Measurements from ENCODE around the gene FOXK1. TPM values are rescaled to one million over a fixed set of nuclear protein-coding genes. Genes with fewer than 3 reads are reported as not detected.
A peak's percentile ranks its signal among the peaks of the same experiment; 100 is the strongest.
"Not testable (repeated sequence)": the region's sequence is repeated elsewhere in the genome, so short reads cannot be mapped to it uniquely, and the experiment has no call there.

Gene FOXK1
- total RNA-seq, 2 donors from 2014 or later = 34.3 to 62.4 TPM

GRCh38 chr7:4790078-4790465, 108.0 kb downstream of the FOXK1 start:
- no peaks in the 10 kb centered on the region for H3K4me1 ChIP-seq (ENCODE audit: control insufficient read depth in 1 of 2, low read depth in 2 of 2)
- no peaks in the 10 kb centered on the region for H3K9me3 ChIP-seq
- no peak overlapping the region for H3K4me3 ChIP-seq
- no peak for TF ChIP-seq CTCF (IDR thresholded peaks at IDR 0.05)
- no peak for DNase-seq (ENCODE audit: low spot score)
- ATAC-seq (ENCODE audit: insufficient number of reproducible peaks, low FRiP score, low read depth) = no peak
- H3K36me3 ChIP-seq = peaks cover 59% of the 10 kb centered on the region
- no peaks in the 10 kb centered on the region for H3K27me3 ChIP-seq (replicated peaks; ENCODE audit: insufficient read depth)
- H3K27ac ChIP-seq = no peak overlapping the region

GRCh38 chr7:4790516-4790991, 108.5 kb downstream of the FOXK1 start:
- H3K4me1 ChIP-seq (ENCODE audit: control insufficient read depth in 1 of 2, low read depth in 2 of 2) = no peaks in the 10 kb centered on the region
- H3K4me3 ChIP-seq = no peak overlapping the region
- no peaks in the 10 kb centered on the region for H3K27me3 ChIP-seq (replicated peaks; ENCODE audit: insufficient read depth)
- H3K36me3 ChIP-seq = peaks cover 54% of the 10 kb centered on the region
- DNase-seq (ENCODE audit: low spot score) = no peak
- TF ChIP-seq CTCF (IDR thresholded peaks at IDR 0.05) = no peak
- H3K27ac ChIP-seq = no peak overlapping the region
- ATAC-seq (ENCODE audit: insufficient number of reproducible peaks, low FRiP score, low read depth) = no peak
- H3K9me3 ChIP-seq = no peaks in the 10 kb centered on the region

GRCh38 chr7:4791101-4791737, 109.1 kb downstream of the FOXK1 start:
- Histone ChIP-seq H3K4me3 (no peak overlapping the region), H3K27me3 (replicated peaks; ENCODE audit: insufficient read depth) (no peaks in the 10 kb centered on the region), H3K4me1 (ENCODE audit: control insufficient read depth in 1 of 2, low read depth in 2 of 2) (no peaks in the 10 kb centered on the region), H3K27ac (no peak overlapping the region), H3K9me3 (no peaks in the 10 kb centered on the region), H3K36me3 (peaks cover 49% of the 10 kb centered on the region)
- TF ChIP-seq CTCF (IDR thresholded peaks at IDR 0.05) = no peak
- ATAC-seq (ENCODE audit: insufficient number of reproducible peaks, low FRiP score, low read depth) (no peak), DNase-seq (ENCODE audit: low spot score) (no peak)

GRCh38 chr7:4791738-4792536, 109.8 kb downstream of the FOXK1 start:
- Histone ChIP-seq H3K27me3 (replicated peaks; ENCODE audit: insufficient read depth) (no peaks in the 10 kb centered on the region), H3K36me3 (peaks cover 42% of the 10 kb centered on the region), H3K4me1 (ENCODE audit: control insufficient read depth in 1 of 2, low read depth in 2 of 2) (no peaks in the 10 kb centered on the region), H3K27ac (no peak overlapping the region), H3K4me3 (peak overlapping the region; percentile 60), H3K9me3 (no peaks in the 10 kb centered on the region)
- DNase-seq (ENCODE audit: low spot score) (no peak), ATAC-seq (ENCODE audit: insufficient number of reproducible peaks, low FRiP score, low read depth) (peak; percentile 51)
- peak; percentile 60 for TF ChIP-seq CTCF (IDR thresholded peaks at IDR 0.05)

- ATAC-seq (ENCODE audit: insufficient number of reproducible peaks, low FRiP score, low read depth) (no peak), DNase-seq (ENCODE audit: low spot score) (no peak)
- Histone ChIP-seq H3K4me1 (ENCODE audit: control insufficient read depth in 1 of 2, low read depth in 2 of 2) (no peaks in the 10 kb centered on the region), H3K36me3 (peaks cover 35% of the 10 kb centered on the region), H3K4me3 (peak overlapping the region; percentile 60), H3K27me3 (replicated peaks; ENCODE audit: insufficient read depth) (no peaks in the 10 kb centered on the region), H3K9me3 (no peaks in the 10 kb centered on the region), H3K27ac (no peak overlapping the region)
- TF ChIP-seq CTCF (IDR thresholded peaks at IDR 0.05) = no peak
Measured at GRCh38 chr7:4792537-4793126, 110.5 kb downstream of the FOXK1 start.

GRCh38 chr7:4793385-4793993, 111.4 kb downstream of the FOXK1 start:
- H3K27ac ChIP-seq; H3K4me3 ChIP-seq; DNase-seq (ENCODE audit: low spot score); ATAC-seq (ENCODE audit: insufficient number of reproducible peaks, low FRiP score, low read depth); H3K27me3 ChIP-seq (replicated peaks; ENCODE audit: insufficient read depth); H3K9me3 ChIP-seq; H3K4me1 ChIP-seq (ENCODE audit: control insufficient read depth in 1 of 2, low read depth in 2 of 2): not testable (repeated sequence)
- H3K36me3 ChIP-seq = peaks cover 26% of the 10 kb centered on the region

- not testable (repeated sequence) for H3K4me1 ChIP-seq (ENCODE audit: control insufficient read depth in 1 of 2, low read depth in 2 of 2); ATAC-seq (ENCODE audit: insufficient number of reproducible peaks, low FRiP score, low read depth); H3K27me3 ChIP-seq (replicated peaks; ENCODE audit: insufficient read depth); H3K27ac ChIP-seq; H3K9me3 ChIP-seq; DNase-seq (ENCODE audit: low spot score); H3K4me3 ChIP-seq
- H3K36me3 ChIP-seq = peaks cover 21% of the 10 kb centered on the region
Measured at GRCh38 chr7:4794171-4794570, 112.1 kb downstream of the FOXK1 start.
